AG10803 (cell line): Measurements from ENCODE around the gene CEACAM18.

ENCODE experiments used
- DNase-seq: peaks from one replicate; pipeline ENCODE4 v3.0.0; 2010; ENCODE audit warnings: low read depth
- H3K4me3 ChIP-seq: 2 replicates; pipeline ENCODE4 v1.5.1; 2011; ENCODE audit warnings: mild to moderate bottlenecking, low read length, control low read depth
- CTCF ChIP-seq: conservative IDR thresholded peaks from 2 replicates; pipeline ENCODE4 v1.5.1; 2011; ENCODE audit warnings: mild to moderate bottlenecking, low read length, control low read depth, inconsistent platforms

The CEACAM18 gene

DNA sequence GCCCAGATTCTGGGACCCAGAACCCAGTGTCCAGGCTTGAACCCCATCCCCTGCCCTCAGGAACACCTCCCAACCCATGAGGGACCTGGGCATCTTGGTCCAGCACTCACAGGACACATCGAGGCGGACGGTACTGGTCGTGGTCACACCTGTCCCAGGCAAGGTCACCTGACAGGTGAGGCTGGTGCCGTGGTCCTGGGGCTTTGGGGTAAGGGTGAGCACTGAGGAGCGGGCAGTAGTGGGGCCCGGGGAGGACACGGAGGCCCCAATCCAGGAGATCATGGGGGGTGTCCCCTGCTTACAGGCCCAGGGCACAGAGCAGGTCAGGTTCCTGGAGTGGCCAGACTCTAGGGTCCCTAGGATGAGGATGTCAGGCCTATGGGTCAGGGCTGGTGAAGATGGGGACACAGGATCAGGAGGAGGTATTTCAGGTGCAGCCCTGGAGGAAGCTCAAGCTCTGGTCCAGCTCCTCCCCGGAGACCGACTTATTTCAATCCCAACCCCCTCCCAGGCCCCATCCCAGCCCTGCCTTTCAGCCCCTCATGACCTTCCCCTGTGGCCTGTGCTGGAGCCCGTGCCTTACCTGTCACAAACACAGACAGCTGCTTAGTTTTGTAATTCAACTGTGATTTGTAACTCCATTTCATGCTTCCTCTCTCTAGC lies 20.9 kb upstream of the CEACAM18 start:
- TF ChIP-seq CTCF = no peak
- H3K4me3 ChIP-seq = no peak overlapping the region
- DNase-seq = no peak

DNA sequence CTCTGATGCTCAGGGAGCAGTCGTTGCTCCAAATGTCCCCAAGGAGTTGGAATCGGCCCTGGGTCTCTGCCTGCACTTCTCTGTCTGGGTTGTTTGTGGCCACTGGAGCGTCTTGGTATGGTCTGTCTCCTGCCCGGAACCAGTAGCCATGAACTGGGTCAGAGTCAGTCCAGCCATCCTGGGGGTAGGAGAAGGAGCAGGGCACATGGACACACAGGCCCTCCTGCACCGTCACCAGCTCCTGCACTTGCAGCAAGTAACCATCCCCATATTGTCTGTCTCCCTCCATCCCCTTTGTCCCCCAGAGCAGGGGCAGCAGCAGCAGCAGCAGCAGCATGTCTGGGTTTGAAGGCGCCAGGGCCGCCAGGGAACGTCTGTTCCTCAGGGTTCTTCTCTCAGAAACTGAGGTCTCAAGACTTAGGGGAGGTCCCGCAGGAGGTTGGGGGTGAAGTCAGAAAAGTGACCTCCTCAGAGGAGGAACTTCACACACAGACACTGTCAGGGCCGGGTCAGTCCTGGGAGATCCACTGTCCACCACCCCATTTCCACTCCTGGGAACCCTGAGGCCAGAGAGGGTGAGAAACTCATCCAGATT lies 20.2 kb upstream of the CEACAM18 start, which contains the start of gene SIGLEC8:
SIGLEC8 (minus strand) TSS at position 404 of the 595 bp plus-strand sequence; CDS start at position 337, 67 bp downstream.
- no peak for TF ChIP-seq CTCF
- DNase-seq = no peak
- no peak within 1 kb of the TSS for H3K4me3 ChIP-seq

GRCh38 chr19:51458899-51459505 lies 19.3 kb upstream of the CEACAM18 start:
- no peak for DNase-seq
- no peak overlapping the region for H3K4me3 ChIP-seq
- TF ChIP-seq CTCF = no peak

DNA sequence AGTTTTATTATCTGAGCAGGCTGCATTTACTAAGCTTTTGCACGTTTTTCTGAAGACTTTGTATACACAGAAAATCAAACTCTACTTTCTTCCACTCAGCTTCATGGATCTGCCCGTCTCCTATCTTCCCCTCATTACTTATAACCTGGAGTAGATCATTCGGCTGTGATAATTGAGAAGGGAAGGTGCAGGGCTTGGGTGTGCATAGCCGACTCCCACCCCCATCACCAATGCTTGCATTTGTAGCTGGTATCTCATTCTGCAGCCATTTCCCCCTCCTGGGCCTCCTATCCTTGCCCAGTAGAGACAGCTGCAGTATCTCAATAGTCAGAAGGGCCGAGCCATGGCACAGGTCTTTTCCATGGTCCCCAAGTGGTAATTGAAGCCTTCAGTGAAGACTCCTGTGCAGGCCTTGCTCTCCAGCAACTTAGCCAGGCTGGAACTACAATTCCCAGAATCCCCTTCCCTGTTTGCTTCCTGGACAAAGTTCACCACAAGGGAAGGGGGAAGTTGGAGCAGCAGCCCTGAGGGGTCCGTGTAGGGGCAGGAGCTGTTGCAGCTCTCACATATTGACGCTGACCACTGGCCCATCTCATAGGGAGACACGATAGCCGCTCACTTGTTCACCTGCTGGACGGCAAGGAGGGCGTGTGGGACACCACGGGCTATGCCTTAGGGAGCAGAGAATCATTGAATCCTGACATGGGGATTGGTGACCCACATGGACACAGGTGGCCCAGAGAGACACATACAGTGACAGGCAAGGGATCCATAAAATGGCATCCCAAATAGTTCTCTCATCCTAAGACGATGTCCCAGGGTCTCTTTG lies 18.0 kb upstream of the CEACAM18 start:
- H3K4me3 ChIP-seq = peak overlapping the region; percentile 26

DNA sequence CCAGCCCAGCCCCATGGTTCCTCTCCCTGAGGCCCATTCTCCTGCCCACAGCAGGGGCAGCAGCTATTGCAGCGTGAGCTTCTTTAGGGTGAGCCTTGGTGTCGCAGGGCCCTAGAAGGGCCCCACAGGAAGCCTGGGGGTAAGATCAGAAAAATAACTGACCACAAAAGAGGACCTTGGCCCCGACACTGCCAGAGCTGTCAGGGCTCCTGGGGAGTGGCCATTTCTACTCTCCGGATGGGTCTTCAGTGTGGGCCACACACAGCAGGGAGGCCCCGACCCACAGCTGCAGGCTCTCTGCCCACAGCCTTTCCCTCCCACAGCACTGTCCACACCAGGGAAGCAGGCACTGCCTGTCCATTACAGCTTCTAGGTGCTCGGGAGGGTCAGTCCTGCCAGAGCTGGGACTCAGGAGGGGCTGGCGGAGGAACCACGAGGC lies 16.6 kb upstream of the CEACAM18 start:
- no peak for DNase-seq
- H3K4me3 ChIP-seq = no peak overlapping the region
- no peak for TF ChIP-seq CTCF

More for the DNA sequence above, 18.0 kb upstream of the CEACAM18 start:
- no peak for TF ChIP-seq CTCF
- DNase-seq = no peak

GRCh38 chr19:51462276-51462675 lies 16.1 kb upstream of the CEACAM18 start:
- no peak for DNase-seq
- TF ChIP-seq CTCF = no peak
- no peak overlapping the region for H3K4me3 ChIP-seq
